Heart left ventricle (tissue), 16 donors: ENCODE measurements around the gene SMG9. TPM values are rescaled to one million over a fixed set of nuclear protein-coding genes. Genes with fewer than 3 reads are reported as not detected.
"Not testable (repeated sequence)": the region's sequence is repeated elsewhere in the genome, so short reads cannot be mapped to it uniquely, and the experiment has no call there.

ENCODE experiments used
- ATAC-seq, 4 donors: fragments of 200-7000 bp; cut with Tn5 transposase; one replicate each; pipeline ENCODE4 v1.9.1; 2020 to 2022; ENCODE audit warnings: moderate library complexity in 4 of 4, mild to moderate bottlenecking in 3 of 4, moderate number of reproducible peaks in 1 of 4
- DNase-seq, 5 donors: peaks; one replicate each; pipeline ENCODE4 v3.0.0-alpha.2; 2020
- H3K27ac ChIP-seq, 12 donors: fragments of 200-600 bp; sonication (generic) in 4 of 12; one replicate each; pipeline versions ENCODE4 v1.5.0 to v1.8.0; 2016 to 2022; ENCODE audit warnings: mild to moderate bottlenecking in 2 of 12
- H3K27me3 ChIP-seq, 9 donors: fragments of 200-600 bp; sonication (generic) in 2 of 9; one replicate each; pipeline versions ENCODE4 v1.5.1 to v1.8.0; 2016 to 2022; ENCODE audit warnings: mild to moderate bottlenecking in 3 of 9
- H3K36me3 ChIP-seq, 9 donors: fragments of 200-600 bp; sonication (generic) in 2 of 9; one replicate each; pipeline versions ENCODE4 v1.5.0 to v1.8.0; 2018 to 2022; ENCODE audit warnings: mild to moderate bottlenecking in 2 of 9
- H3K4me1 ChIP-seq, 12 donors: fragments of 200-600 bp; sonication (generic) in 4 of 12; one replicate each; pipeline versions ENCODE4 v1.5.0 to v1.8.0; 2016 to 2022; ENCODE audit warnings: mild to moderate bottlenecking in 3 of 12
- H3K4me3 ChIP-seq, 12 donors: fragments of 200-600 bp; sonication (generic) in 4 of 12; one replicate each; pipeline versions ENCODE4 v1.5.0 to v1.8.0; 2017 to 2022; ENCODE audit warnings: mild to moderate bottlenecking in 9 of 12, moderate library complexity in 4 of 12
- H3K9me3 ChIP-seq, 12 donors: fragments of 200-600 bp; sonication (generic) in 4 of 12; one replicate each; pipeline versions ENCODE4 v1.5.0 to v1.8.0; 2016 to 2022; ENCODE audit warnings: mild to moderate bottlenecking in 1 of 12
- CTCF ChIP-seq, 12 donors: fragments of 200-600 bp; sonication (generic) in 4 of 12; IDR thresholded peaks; one replicate each; pipeline versions ENCODE4 v1.5.0 to v1.8.0; 2018 to 2022; ENCODE audit warnings: antibody characterized with exemption in 12 of 12, mild to moderate bottlenecking in 5 of 12
- POLR2A ChIP-seq, 2 donors: fragments of 450-650 bp; IDR thresholded peaks; one replicate each; pipeline ENCODE4 v1.6.1; 2017; ENCODE audit warnings: antibody characterized with exemption in 2 of 2, mild to moderate bottlenecking in 2 of 2, moderate library complexity in 2 of 2
- WGBS, 4 donors: extraction: QIAGEN DNeasy Blood & Tissue Kit in 2 of 4; methylation state at CpG; one replicate each; pipeline versions ENCODE4 v1.1.5 to v1.1.7; 2013 to 2018; 5-methylcytosine and 5-hydroxymethylcytosine counted together
- intact Hi-C, 10 donors: fragments of 100-400 bp; cut with DNase I; formaldehyde crosslinking; loops; one replicate each; pipeline versions ENCODE4 v1.11.1 to v1.14.2; 2022
- polyA plus RNA-seq, 2 donors: library from polyadenylated mRNA; stranded (reverse); fragments of 200-250 nt; gene quantifications; one replicate each; pipeline ENCODE4 v1.2.3, GENCODE V29; 2013
- total RNA-seq, 9 donors: library from RNA; depleted of rRNA in 2 of 9; stranded (reverse); fragments of >200 nt in 2 of 9; fragmentation: NEBNext Ultra II Directional in 3 of 9; extraction: Animal tissue kit (Norgen Biotek cat#: 25700) in 3 of 9; gene quantifications; one replicate each; pipeline versions ENCODE4 v1.1.0 to v1.2.4, GENCODE V29; 2016 to 2023
- donor health status: ischemic (EF 13 %, LVEDD 7.1; RV severe dilation, severe dysfunction).
- donor health status: healthy with polysubstance abuse.
- donor health status: DM: no; HTN: yes; CAD: no.
- donor health status: DM: no; HTN: no; CAD: no.
- donor health status: ischemic (EF 25% LVEDD 6.9; RV normal size, moderate dysfunction).
- donor health status: ischemic (EF 25% LVEDD 5.7; RV mildly dilated, moderate dysfunction).
- donor health status: healthy.
- donor health status: DM: yes; HTN: yes; CAD: no.
- donor health status: ischemic (EF 35%, LVEDD 5.7; RV mildly dilated, moderate dysfunction).
- donor health status: nonischemic (EF 11% LVEDD 7.7; RV severe dilation, severe dysfunction).
- donor health status: DM: yes; HTN: yes; CAD: no.
- donor health status: PGD.
- donor health status: ischemic (EF 29% LVEDD 5.4; RV normal size, mild dysfunction).
- donor health status: nonischemic (EF 23%, LVEDD 6.1; RV moderate dilation, normal function).

The SMG9 gene
- total and polyA plus RNA-seq, 11 donors = 5.8 to 27.7 (median 14.9) TPM

- peak overlapping the region in 2 of 12 donors; percentile 30 to 74 for H3K27ac ChIP-seq
- peak overlapping the region in 1 of 12 donors; percentile 39 for H3K4me3 ChIP-seq
- H3K36me3 ChIP-seq = no peaks in the 10 kb centered on the region
- WGBS, 4 donors = 77 to 96% (median 84%) methylated on average over 1 of the region's 1 CpG
- peaks cover 0 to 22% (median 6%) of the 10 kb centered on the region in 9 donors for H3K27me3 ChIP-seq
- intact Hi-C loops = no loop called here
- TF ChIP-seq CTCF (IDR thresholded peaks at IDR 0.05) (no peak), POLR2A (IDR thresholded peaks at IDR 0.05) (no peak)
- no peak for DNase-seq
- ATAC-seq = no peak
- H3K9me3 ChIP-seq = no peaks in the 10 kb centered on the region
- H3K4me1 ChIP-seq = peaks cover 0 to 62% (median 13%) of the 10 kb centered on the region in 12 donors
These were observed 23.9 kb upstream of the SMG9 start for GRCh38 chr19:43778651-43779050.

GRCh38 chr19:43777163-43777695 lies 22.5 kb upstream of the SMG9 start:
- ATAC-seq = peak in 2 of 4 donors; percentile 11 to 19
- Histone ChIP-seq H3K27me3 (peaks cover 0 to 18% (median 6%) of the 10 kb centered on the region in 9 donors), H3K4me1 (peaks cover 0 to 62% (median 13%) of the 10 kb centered on the region in 12 donors), H3K36me3 (no peaks in the 10 kb centered on the region), H3K27ac (peak overlapping the region in 1 of 12 donors; percentile 74), H3K4me3 (peak overlapping the region in 1 of 12 donors; percentile 10), H3K9me3 (no peaks in the 10 kb centered on the region)
- intact Hi-C loops = no loop called here
- TF ChIP-seq CTCF (IDR thresholded peaks at IDR 0.05) (no peak), POLR2A (IDR thresholded peaks at IDR 0.05) (no peak)
- peak in 1 of 5 donors; percentile 49 for DNase-seq
- 11 to 23% (median 14%) methylated on average over 4 of the region's 4 CpGs for WGBS, 4 donors

- ATAC-seq (no peak), DNase-seq (no peak)
- H3K27ac ChIP-seq = no peak overlapping the region
- no peaks in the 10 kb centered on the region for H3K36me3 ChIP-seq
- TF ChIP-seq POLR2A (IDR thresholded peaks at IDR 0.05) (no peak), CTCF (IDR thresholded peaks at IDR 0.05) (no peak)
- intact Hi-C loops = no loop called here
- peaks cover 0 to 15% (median 0%) of the 10 kb centered on the region in 9 donors for H3K27me3 ChIP-seq
- no peak overlapping the region for H3K4me3 ChIP-seq
- H3K4me1 ChIP-seq = peaks cover 0 to 60% (median 13%) of the 10 kb centered on the region in 12 donors
- no peaks in the 10 kb centered on the region for H3K9me3 ChIP-seq
- 66 to 81% (median 75%) methylated on average over 11 of the region's 11 CpGs for WGBS, 4 donors
These were observed 21.5 kb upstream of the SMG9 start for GRCh38 chr19:43776286-43776685.

- Histone ChIP-seq H3K36me3 (no peaks in the 10 kb centered on the region), H3K27me3 (peaks cover 0 to 15% (median 0%) of the 10 kb centered on the region in 9 donors), H3K4me3 (no peak overlapping the region), H3K4me1 (peaks cover 0 to 53% (median 13%) of the 10 kb centered on the region in 12 donors), H3K9me3 (no peaks in the 10 kb centered on the region), H3K27ac (no peak overlapping the region)
- 92 to 96% (median 93%) methylated on average over 7 of the region's 7 CpGs for WGBS, 4 donors
- DNase-seq = no peak
- TF ChIP-seq CTCF (IDR thresholded peaks at IDR 0.05) (no peak), POLR2A (IDR thresholded peaks at IDR 0.05) (no peak)
- no peak for ATAC-seq
- intact Hi-C loops = no loop called here
These were observed 20.6 kb upstream of the SMG9 start for GRCh38 chr19:43775299-43775890.

GRCh38 chr19:43774940-43775258 lies 20.1 kb upstream of the SMG9 start:
- Histone ChIP-seq H3K4me3 (peak overlapping the region in 7 of 12 donors; percentile 26 to 45 (median 34)), H3K4me1 (peaks cover 0 to 50% (median 13%) of the 10 kb centered on the region in 12 donors), H3K27me3 (peaks cover 0 to 15% (median 0%) of the 10 kb centered on the region in 9 donors)
- H3K9me3 ChIP-seq, H3K36me3 ChIP-seq, ATAC-seq, intact Hi-C loops, H3K27ac ChIP-seq, DNase-seq: not testable (repeated sequence)
- WGBS, 4 donors = 58 to 72% (median 63%) methylated on average over 11 of the region's 11 CpGs
